D721Med (cell line): ENCODE data around the gene FOXE1.
A peak's percentile ranks its signal among the peaks of the same experiment; 100 is the strongest.

ENCODE experiments used
- DNase-seq: peaks from one replicate; pipeline ENCODE4 v3.0.0; 2011; ENCODE audit warnings: low spot score; ENCODE audit not compliant: insufficient read length
- FAIRE-seq: peaks from 2 replicates; lab custom pipeline; 2011; peaks lifted over from hg19 to GRCh38; lab: Jason Lieb, UNC
- CTCF ChIP-seq: IDR thresholded peaks from 2 replicates; pipeline ENCODE4 v1.5.1; 2012; ENCODE audit warnings: mild to moderate bottlenecking, control low read depth; ENCODE audit not compliant: insufficient read depth; ENCODE audit errors: missing control alignments

The FOXE1 gene

GRCh38 chr9:97895695-97896332 lies 42.8 kb downstream of the FOXE1 start:
- DNase-seq (no peak), FAIRE-seq (no peak)
- peak; percentile 7 for TF ChIP-seq CTCF

- no peak for DNase-seq
- no peak for FAIRE-seq
- no peak for TF ChIP-seq CTCF
These were observed 47.2 kb downstream of the FOXE1 start for GRCh38 chr9:97900103-97900737.

- peak; percentile 84 for TF ChIP-seq CTCF
- DNase-seq = peak; percentile 33
- FAIRE-seq = no peak
These were observed 47.9 kb downstream of the FOXE1 start for GRCh38 chr9:97900738-97901565.

GRCh38 chr9:97903177-97903576 lies 50.2 kb downstream of the FOXE1 start:
- no peak for TF ChIP-seq CTCF
- DNase-seq (no peak), FAIRE-seq (no peak)

- FAIRE-seq = no peak
These were observed 51.7 kb downstream of the FOXE1 start for GRCh38 chr9:97904725-97905124.

GRCh38 chr9:97905228-97905627 lies 52.2 kb downstream of the FOXE1 start:
- no peak for TF ChIP-seq CTCF
- FAIRE-seq = no peak
- no peak for DNase-seq

More at GRCh38 chr9:97904725-97905124, 51.7 kb downstream of the FOXE1 start:
- TF ChIP-seq CTCF = no peak
- no peak for DNase-seq
